HG03108 (cell line): Measurements from ENCODE around the gene RBM15.

Experiments
- ATAC-seq: cut with Tn5 transposase; IDR thresholded peaks from one replicate; pipeline ENCODE4 v1.9.1; 2021; ENCODE audit warnings: moderate library complexity; ENCODE audit not compliant: unreplicated experiment

Gene RBM15

DNA sequence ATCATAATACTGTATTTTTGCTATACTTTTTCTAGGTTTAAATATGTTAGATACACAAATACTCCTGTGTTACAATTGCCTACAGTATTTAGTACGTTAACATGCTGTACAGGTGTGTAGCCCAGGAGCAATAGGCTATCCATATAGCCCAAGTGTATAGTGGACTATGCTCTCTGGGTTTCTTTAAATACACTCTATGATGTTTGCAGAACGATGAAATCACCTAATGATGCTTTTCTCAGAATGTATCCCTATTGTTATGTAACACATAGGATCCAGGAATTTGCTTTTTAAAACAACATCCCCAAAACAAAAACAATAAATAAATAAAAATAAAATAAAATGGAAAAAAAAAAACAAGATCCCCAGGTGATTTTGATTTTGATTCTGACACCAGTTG is 18.1 kb upstream of the RBM15 start:
- no peak for ATAC-seq

DNA sequence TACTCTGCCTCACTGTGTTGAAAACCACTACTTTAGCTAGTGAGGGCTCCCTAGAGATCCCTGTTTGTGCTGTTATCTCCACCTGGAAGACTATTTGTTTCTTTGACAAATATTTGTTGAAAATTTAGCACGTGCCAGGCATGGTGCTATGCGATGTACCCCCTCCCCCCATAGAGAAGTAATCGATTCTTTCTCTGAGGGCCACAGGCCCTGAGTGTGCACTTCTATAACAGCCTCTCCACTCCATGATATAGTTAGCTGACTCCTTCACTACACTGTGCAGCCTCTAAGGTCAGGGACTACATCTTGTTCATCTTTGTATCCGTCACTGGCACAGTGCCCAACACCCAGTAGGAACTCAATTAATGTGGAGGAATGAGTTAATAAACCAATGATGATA is 17.3 kb upstream of the RBM15 start:
- ATAC-seq = no peak

GRCh38 chr1:110324667-110325066 is 14.5 kb upstream of the RBM15 start:
- no peak for ATAC-seq

GRCh38 chr1:110326826-110327225 is 12.4 kb upstream of the RBM15 start:
- ATAC-seq = no peak

- ATAC-seq = no peak
Observed at GRCh38 chr1:110328274-110328673, 10.9 kb upstream of the RBM15 start.

DNA sequence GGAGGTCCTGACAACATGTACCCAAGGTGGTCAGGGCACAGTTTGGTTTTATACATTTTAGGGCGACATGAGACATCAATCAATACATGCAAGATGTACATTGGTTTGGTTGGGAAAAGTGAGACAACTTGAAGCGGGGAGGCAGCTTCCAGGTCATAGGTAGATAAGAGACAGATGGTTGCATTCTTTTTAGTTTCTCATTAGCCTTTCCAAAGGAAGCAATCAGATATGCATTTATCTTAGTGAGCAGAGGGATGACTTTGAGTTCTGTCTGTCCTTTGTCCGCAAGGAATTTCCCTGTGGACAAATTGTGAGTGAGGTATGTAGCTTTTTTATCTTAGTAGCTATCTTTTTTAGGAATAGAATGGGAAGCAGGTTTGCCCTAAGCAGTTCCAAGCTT is 10.5 kb upstream of the RBM15 start:
- no peak for ATAC-seq

GRCh38 chr1:110335265-110335664 is 3.9 kb upstream of the RBM15 start:
- no peak for ATAC-seq

GRCh38 chr1:110336300-110337039 is 2.7 kb upstream of the RBM15 start:
- no peak for ATAC-seq

DNA sequence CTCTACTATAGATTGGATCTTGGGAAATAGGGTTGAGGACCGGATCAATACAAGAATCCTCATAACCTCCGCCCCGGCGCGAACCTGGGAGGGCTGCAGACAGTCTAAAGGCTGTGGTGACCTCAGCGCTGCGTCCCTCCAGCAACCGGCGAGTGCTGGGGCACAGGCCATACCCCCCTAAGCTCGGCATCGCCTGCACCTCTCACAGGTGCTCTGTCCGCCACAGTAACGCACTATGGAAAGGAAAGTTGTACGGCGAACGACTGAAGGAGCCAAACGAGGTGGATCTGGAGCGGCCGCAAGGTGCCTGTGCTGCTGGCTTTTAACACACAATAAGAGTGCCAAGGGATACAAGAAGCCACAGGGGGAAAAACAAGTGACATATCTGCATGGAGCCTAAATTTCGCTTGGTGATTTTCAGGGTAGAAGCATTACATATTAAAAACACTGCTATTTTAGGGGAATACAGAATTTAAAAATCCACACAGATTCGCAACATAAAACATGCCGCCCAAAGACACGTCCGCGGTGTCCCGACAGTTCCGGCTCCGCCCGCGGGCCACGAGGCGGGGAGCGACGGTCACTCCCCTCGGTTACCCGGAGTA is 1.4 kb upstream of the RBM15 start:
- no peak for ATAC-seq

GRCh38 chr1:110338309-110338885 is 780 bp upstream of the RBM15 start:
- peak; percentile 60 for ATAC-seq

DNA sequence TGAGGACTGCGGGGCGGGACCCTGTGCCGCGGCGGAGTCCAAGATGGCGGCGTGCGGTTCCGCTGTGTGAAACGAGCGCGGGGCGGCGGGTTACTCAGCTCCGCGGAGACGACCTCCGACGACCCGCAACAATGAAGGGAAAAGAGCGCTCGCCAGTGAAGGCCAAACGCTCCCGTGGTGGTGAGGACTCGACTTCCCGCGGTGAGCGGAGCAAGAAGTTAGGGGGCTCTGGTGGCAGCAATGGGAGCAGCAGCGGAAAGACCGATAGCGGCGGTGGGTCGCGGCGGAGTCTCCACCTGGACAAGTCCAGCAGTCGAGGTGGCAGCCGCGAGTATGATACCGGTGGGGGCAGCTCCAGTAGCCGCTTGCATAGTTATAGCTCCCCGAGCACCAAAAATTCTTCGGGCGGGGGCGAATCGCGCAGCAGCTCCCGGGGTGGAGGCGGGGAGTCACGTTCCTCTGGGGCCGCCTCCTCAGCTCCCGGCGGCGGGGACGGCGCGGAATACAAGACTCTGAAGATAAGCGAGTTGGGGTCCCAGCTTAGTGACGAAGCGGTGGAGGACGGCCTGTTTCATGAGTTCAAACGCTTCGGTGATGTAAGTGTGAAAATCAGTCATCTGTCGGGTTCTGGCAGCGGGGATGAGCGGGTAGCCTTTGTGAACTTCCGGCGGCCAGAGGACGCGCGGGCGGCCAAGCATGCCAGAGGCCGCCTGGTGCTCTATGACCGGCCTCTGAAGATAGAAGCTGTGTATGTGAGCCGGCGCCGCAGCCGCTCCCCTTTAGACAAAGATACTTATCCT is 430 bp downstream of the RBM15 start:
- no peak for ATAC-seq

DNA sequence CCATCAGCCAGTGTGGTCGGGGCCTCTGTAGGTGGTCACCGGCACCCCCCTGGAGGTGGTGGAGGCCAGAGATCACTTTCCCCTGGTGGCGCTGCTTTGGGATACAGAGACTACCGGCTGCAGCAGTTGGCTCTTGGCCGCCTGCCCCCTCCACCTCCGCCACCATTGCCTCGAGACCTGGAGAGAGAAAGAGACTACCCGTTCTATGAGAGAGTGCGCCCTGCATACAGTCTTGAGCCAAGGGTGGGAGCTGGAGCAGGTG is 961 bp downstream of the RBM15 start:
- no peak for ATAC-seq

- ATAC-seq = no peak
Observed at GRCh38 chr1:110341146-110341871, 2.1 kb downstream of the RBM15 start.

- no peak for ATAC-seq
Observed at GRCh38 chr1:110341872-110342331, 2.7 kb downstream of the RBM15 start.

DNA sequence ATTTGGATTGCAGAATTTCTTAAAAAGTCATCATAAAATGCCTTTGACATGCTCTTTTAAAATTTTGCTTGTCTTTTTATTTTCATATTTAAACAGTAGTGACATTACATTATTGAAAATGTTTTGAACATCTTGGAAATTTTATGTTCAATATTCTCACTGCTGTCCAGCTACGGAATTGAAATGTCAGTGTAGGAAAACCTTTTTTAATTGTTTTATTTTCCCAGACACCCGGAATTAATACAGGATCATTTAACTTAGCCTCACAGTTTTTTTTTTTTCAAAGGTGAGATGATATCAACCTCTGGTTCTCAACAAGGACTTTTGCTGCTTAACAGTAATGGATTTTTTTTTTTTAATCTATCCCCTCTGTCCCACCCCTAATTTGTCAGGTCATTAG is 4.1 kb downstream of the RBM15 start:
- no peak for ATAC-seq

DNA sequence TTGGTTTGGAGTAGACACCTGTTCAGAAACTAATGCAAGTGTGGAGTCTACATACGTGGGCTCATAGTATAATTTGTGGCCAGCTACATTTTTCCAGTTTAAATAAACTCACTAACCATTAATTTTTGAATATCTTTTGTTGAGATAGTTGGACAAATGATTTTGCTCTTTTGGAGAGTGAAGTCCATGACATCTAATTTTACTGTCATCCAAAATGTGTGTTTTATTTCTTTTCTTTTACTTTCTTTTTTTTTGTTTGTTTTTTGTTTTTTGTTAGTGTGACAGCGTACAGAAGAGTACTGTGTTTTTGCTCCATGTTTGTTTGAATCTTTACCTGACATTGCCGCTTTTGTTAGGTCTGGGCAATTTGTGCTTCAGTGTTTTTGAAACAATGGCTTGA is 5.0 kb downstream of the RBM15 start:
- no peak for ATAC-seq

DNA sequence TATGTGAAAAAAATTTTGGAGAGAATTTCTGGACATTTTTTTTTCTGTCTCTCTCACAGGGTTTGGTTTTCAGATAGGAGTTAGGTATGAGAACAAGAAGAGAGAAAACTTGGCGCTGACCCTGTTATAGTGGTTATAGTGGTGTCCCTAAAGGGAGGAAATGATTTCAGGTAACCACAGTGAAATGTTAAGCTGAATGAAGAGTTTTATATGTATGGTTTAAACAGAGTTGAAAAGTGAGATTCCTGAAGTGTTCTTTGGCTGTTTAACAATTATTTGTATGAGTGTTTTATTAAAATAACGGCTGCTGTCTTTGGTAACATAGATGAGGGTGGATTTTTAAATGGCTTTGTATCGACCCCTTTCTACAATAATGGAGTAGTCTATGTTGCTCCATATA is 6.3 kb downstream of the RBM15 start:
- no peak for ATAC-seq

GRCh38 chr1:110346690-110347089 is 7.5 kb downstream of the RBM15 start:
- ATAC-seq = no peak

GRCh38 chr1:110347182-110347893 is 8.2 kb downstream of the RBM15 start:
- ATAC-seq = no peak

DNA sequence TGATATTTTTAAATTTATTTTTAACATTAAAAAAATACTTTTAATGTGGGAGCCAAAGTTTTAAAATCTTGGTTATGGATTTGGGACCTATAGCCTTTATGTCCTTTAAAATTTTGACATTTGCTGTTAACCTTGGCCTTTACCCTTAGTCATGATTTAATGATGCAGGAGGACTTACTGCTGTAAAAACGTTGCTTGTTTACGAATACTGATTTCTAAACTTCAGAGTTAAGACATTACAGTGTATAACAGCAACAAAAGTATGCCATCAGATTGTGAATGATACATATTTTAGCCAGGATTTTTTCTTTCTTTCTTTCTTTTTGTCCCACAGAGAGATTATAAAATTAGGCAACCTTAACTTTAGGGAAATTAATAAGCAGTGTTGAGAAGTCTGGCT is 8.9 kb downstream of the RBM15 start:
- no peak for ATAC-seq

DNA sequence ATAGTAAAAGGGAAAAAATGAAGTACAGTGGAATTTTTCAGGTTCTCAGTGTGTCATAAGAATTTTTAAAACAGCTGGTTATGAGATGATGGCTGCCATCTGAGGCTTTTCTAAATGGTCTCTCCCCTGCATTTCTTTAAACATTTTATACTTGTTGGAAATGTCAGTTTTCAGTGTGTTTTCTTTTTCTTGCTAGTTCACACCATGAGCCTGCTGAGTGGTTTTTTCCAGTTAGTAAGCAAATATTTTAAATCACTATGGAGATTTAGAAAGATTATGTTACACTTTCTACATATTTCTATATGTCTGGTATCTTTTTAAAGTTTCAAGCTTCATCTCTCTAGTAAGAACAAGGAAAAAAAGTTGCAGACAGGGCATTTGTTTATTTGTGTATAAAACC is 9.6 kb downstream of the RBM15 start:
- no peak for ATAC-seq
